HG03571 (cell line): ENCODE results near the gene PSMD6.
A peak's percentile ranks its signal among the peaks of the same experiment; 100 is the strongest.

Experiments used
- ATAC-seq: cut with Tn5 transposase; IDR thresholded peaks from one replicate; pipeline ENCODE4 v1.9.1; 2021; ENCODE audit not compliant: unreplicated experiment

Gene PSMD6

GRCh38 chr3:64011685-64012084 lies 11.6 kb downstream of the PSMD6 start:
- no peak for ATAC-seq

- no peak for ATAC-seq
Measured at GRCh38 chr3:64010199-64010598, 13.1 kb downstream of the PSMD6 start.

- no peak for ATAC-seq
Measured at GRCh38 chr3:64009528-64009927, 13.8 kb downstream of the PSMD6 start.

- ATAC-seq, result no peak
Measured at GRCh38 chr3:64008487-64009351, 14.6 kb downstream of the PSMD6 start.

GRCh38 chr3:64008017-64008416 lies 15.3 kb downstream of the PSMD6 start:
- ATAC-seq, result no peak

- no peak for ATAC-seq
Measured at GRCh38 chr3:64003589-64003988, 19.7 kb downstream of the PSMD6 start.

GRCh38 chr3:64002233-64002632 lies 21.1 kb downstream of the PSMD6 start:
- ATAC-seq, result no peak

GRCh38 chr3:64000453-64001055 lies 22.7 kb downstream of the PSMD6 start:
- no peak for ATAC-seq

- no peak for ATAC-seq
Measured at GRCh38 chr3:63998852-63999754, 24.2 kb downstream of the PSMD6 start.

GRCh38 chr3:63995086-63995485 lies 28.2 kb downstream of the PSMD6 start:
- ATAC-seq, result no peak

GRCh38 chr3:63993653-63994079 lies 29.6 kb downstream of the PSMD6 start:
- peak; percentile 70 for ATAC-seq

GRCh38 chr3:63992516-63993209 lies 30.6 kb downstream of the PSMD6 start:
- no peak for ATAC-seq

GRCh38 chr3:63991666-63992065 lies 31.6 kb downstream of the PSMD6 start:
- ATAC-seq, result no peak

GRCh38 chr3:63990733-63991132 lies 32.6 kb downstream of the PSMD6 start:
- ATAC-seq, result no peak

GRCh38 chr3:63990204-63990603 lies 33.1 kb downstream of the PSMD6 start:
- ATAC-seq, result no peak

- ATAC-seq, result no peak
Measured at GRCh38 chr3:63988943-63989342, 34.4 kb downstream of the PSMD6 start.

- no peak for ATAC-seq
Measured at GRCh38 chr3:63986831-63987230, 36.5 kb downstream of the PSMD6 start.

- ATAC-seq, result no peak
Measured at GRCh38 chr3:63986146-63986545, 37.1 kb downstream of the PSMD6 start.

GRCh38 chr3:63984391-63984790 lies 38.9 kb downstream of the PSMD6 start:
- ATAC-seq, result no peak

- no peak for ATAC-seq
Measured at GRCh38 chr3:63981980-63982379, 41.3 kb downstream of the PSMD6 start.
